GM18511 (cell line): Measurements from ENCODE around the gene C12orf75.

Experiments
- ATAC-seq: cut with Tn5 transposase; IDR thresholded peaks from one replicate; pipeline ENCODE4 v1.9.1; 2021; ENCODE audit warnings: mild to moderate bottlenecking, moderate library complexity; ENCODE audit not compliant: unreplicated experiment

Gene C12orf75

DNA sequence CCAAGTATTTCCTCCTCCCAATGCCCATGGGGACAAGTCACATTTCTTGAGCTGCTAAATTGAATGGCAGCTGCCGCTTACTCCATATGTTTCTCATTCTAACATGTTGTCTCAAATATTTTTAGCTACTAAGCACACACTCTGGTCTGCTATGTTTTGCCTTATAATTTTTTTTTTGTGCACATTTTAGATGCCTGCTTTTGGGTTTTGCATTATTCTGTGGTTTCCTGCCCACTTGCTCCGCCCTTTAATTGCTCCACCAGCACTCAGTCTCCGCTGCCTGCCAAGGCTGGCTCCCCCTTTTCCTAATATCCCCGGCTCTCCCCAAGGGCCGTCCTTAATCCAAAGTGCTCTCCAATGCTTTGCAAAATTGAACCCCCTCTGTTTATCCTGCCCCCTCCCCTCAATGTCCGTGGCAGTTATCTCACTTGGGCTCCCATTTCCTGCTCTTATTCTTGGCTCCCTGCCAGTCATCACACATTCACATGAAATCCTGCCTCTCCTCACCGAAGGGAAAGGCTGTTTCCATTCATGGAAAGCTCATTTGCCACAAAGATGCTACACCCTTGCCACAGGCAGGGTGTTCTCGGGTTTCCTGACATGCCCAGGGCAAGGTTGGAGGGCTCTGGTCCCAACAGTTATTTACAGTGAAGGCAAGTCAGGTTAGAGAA, 79.4 kb downstream of the C12orf75 start:
- no peak for ATAC-seq

DNA sequence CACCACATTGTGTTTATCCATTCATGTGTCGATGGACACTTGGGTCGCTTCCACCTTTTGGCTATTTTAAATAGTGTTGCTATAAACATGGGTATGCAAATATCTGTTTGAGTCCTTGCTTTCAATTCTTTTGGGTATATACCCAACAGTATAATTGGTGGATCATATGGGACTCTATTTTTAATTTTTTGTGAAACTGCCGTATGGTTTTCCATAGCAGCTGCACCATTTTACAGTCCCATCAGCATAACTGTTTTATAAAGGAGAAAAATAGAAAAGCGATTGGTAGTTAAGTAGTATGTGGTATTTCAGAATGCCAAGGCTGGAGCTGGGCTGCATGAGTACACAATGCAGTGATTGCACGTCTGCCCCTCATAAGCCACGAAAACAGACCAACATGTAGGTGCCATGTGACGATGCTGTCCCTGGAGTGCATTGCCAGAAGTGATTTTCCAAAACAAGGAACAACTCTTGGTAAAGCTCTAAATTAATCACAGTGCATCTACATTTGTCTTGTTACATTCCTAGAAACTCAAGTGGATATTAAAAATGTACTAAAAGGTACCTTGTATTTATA, 83.5 kb downstream of the C12orf75 start:
- ATAC-seq, result no peak

DNA sequence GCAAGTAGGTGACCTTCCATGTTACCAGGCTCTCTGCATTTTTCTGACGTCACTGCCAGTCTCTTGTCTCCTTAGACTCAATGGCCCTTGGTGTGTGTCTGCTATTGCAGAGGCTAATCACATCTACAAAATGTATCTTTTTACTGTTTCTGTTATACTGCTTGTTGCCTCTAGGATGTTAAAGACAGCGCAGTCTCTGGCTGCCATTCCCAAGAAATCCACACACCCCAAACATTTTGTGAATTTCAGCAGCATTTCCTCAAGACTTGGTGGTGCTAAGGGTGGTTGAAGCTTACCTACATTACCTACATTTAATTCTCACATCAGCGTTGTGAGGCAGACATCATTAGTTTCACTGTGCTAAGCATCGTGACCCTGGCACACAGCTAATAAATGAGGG, 87.2 kb downstream of the C12orf75 start:
- ATAC-seq, result no peak

DNA sequence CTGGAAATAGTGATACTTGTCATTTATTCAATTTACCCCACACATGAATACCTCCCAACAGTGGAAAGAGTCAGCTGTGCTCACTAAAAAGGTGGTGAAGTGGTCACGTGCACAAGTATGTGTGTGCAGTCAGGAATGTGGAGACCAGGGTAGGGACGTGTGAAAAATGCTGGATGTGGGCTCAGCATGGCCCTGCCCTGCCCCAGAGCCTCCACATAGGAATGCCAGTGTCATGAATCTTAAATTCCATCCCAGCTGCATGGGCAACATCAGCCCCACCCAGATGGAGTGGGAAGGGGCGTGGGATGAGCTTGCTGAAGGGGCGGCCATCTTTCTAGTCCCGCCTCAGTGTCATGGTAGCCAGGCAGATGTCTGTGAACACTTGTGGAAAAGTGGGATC, 87.7 kb downstream of the C12orf75 start:
- ATAC-seq, result no peak

DNA sequence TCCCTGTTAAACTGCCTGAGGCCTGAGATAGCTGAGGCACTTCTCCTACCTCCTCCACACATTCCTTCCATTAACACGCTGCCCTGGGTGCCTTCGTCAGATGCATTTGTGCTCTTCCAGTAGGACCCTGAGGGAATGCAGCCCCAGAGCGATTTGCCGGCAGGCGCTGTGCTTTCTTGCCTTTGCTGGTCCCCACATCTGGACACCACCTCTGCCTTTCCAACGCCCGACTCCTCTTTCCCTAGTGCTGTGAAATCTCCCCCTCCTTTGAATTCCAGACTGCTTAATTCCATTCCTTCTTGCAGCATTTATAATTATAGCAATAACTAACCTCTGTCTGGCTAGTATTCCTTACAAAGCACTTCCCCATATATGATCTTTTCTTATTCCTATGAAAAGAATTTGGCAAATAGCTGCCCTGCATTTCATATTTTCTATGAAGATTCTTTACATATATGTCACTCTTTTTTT, 88.4 kb downstream of the C12orf75 start:
- ATAC-seq, result no peak

DNA sequence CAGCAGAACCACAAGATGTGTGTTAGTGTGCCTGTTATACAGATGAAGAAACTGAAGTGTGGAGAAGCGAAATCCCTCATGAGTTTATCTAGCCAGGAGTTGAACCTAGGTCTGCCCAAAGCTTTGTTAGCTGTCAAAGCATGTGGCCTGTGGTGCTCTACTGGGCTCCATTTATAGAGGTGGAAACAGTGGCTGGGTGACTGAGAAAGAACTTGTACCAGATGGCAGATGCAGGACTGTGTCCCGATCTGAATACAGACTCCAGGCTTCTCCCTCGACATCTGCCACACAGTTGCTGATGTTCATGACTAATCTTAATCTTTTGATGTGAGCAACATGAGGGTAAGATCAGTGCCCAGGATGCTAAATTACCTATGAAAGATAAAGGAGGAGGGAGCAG, 89.1 kb downstream of the C12orf75 start:
- no peak for ATAC-seq

DNA sequence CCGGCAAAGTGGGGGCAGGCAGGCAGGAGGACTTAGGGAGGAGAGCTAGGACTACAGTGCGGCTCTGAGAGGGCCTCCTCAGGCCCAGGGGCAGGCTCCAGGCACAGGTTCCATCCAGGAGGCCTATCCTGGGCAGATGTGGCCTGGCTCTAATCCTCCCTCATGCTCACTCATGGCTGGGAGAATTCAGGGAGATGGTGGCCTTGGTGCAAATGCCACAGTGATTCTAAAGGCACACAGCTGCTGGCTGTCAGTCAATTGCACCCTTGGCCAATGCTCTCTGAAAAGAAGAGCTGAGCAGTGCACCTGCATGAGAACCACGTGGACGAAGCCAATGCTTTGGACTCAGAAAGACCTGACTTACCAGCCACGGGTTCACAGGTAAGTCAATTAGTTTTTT, 89.6 kb downstream of the C12orf75 start:
- ATAC-seq, result no peak

DNA sequence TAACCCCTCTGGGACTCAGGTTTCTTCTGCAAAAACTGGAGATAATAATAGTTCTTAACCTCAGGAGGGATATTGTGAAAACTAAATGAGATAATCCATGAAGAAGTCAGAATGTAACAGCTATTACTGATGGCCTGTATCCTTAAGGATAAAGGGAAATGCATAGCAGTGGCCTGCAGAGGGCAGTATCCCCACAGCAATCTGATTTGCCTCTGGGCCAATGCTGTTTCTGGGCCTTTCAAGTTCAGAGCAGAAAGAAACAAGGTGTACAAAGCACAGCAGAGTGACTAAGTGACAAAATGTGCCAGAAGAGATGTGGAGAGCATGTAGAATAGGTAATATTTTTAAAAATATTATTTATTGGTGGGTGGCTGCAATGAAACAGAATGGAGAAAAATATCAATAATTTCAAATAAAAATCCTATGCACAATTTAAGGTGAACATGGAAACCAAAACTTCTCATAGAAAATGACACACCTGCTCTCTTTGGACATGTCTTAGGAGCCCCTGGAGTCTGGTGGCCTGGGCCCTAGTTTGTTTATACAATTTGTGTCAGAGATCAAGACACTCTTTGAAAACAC, 90.3 kb downstream of the C12orf75 start:
- no peak for ATAC-seq
